GM21515 (cell line): ENCODE data around the gene TMEM14B.
"Not testable (repeated sequence)": the region's sequence is repeated elsewhere in the genome, so short reads cannot be mapped to it uniquely, and the experiment has no call there.

Experiments
- ATAC-seq: cut with Tn5 transposase; IDR thresholded peaks from one replicate; pipeline ENCODE4 v1.9.1; 2021; ENCODE audit not compliant: unreplicated experiment

Gene TMEM14B

DNA sequence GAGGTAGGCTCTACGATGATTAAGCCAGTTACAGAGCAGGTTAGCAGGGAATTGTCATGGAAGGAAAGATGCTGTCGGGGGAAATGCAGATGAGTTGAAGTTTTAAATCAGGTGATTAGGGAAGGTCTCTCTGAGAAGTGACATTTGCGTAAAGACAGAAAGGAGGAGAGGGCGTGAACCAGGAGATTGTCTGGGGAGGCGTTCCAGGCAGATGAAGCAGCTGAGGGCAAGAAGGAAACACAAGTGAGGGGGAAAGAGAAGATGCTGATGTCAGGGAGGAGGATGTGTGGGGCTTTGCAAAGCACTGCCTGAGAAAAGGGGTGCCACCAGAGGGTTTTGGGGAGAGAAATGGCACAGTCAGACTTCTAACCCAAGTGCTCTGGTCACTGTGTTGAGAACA lies 2.5 kb upstream of the TMEM14B start:
- ATAC-seq, result no peak

DNA sequence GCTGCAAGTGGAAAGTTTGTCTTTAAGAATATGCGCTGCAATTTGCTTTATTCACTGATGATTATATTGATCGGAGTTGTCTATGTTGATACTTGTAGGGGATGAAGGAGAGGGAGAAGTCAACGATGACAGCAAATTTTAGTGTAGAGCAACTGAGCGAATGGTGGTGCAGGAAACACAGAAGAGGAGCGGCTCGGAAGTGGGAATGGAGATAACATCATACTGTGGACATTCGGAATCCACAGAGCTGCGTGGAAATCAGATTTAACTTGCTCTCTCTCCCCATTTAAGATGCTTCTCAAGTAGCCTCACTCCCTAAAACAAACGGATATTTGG lies 722 bp upstream of the TMEM14B start:
- ATAC-seq, result no peak

DNA sequence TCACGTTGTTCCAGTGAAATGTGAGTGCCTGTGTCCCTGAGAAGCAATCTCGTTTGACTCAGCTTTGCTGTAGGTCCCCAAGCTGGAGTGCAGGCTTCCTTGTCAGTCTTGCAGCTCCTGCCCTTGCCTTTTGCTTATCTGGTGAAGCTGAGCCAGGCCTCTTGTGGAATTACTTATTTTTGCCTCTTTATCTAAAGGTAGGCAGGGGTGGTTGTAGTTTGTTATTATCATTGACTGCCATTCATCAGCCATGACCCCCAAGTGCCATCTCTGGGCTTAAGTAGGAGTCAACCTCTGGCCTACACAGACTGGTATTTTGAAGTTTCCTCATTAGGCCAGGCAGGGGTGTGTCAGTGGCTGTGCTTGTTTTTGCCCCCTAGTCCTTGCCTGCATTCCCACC lies 2.1 kb downstream of the TMEM14B start:
- ATAC-seq, result no peak

GRCh38 chr6:10750568-10750967 lies 3.0 kb downstream of the TMEM14B start:
- not testable (repeated sequence) for ATAC-seq

DNA sequence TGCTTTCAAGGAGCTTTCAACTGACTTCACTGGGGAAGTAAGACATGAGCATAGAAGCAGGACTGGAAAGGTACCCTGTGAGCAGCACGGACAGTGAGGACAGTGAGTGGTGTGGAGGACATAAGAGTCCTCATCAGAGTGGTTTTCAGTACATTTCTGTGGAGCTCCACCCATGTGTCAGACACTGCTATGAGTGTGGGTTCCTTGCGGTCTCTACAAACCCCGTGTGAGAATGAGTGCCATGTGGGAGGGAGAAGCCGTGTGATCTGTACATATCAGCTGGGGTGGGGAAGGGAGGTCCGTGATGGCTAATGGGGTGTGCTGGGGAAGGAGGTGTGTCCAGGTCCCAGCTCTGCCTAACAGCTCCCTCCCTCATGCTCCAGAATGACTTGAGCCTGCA lies 4.2 kb downstream of the TMEM14B start:
- not testable (repeated sequence) for ATAC-seq

DNA sequence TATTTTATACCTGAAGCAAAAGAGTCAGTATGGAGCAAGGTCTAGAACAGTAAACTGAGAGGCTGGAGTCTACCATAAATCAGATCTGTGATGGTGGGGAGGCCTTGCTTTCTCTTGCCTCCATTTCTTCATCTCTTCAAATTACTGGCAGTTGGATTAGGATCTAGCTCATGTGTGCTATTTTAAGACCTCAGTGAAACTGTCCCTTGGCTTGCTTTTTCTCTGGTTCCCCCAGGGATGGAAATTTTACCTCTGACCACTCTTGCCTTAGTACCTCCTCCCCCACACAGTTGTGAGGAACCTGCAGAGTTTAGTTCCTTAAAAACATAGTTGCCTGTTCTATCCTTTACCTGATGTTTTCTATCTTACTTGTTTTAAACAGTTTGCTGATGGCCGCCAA lies 8.5 kb downstream of the TMEM14B start:
- ATAC-seq, result no peak

GRCh38 chr6:10759312-10759839 lies 11.8 kb downstream of the TMEM14B start:
- no peak for ATAC-seq

DNA sequence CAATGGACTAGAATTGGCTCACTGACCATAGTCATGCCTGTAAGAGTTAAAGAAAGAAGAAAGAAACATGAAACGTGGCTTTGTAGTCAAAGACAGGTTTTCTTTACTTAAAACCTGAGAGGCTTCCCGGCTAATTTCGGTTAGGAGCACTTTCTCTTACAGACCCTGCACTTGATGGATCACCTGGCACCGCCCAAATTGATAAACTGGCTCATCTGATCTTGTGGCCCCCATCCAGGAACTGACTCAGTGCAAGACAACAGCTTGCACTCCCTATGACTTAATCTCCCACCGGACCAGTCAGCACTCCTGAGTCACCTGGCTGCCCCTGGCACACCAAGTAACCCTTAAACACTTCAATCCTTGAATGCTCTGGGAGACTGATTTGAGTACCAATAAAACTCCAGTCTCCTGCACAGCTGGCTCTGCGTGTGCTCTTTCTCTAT lies 12.3 kb downstream of the TMEM14B start:
- ATAC-seq, result no peak

- no peak for ATAC-seq
Observed at GRCh38 chr6:10763006-10763405, 15.4 kb downstream of the TMEM14B start.

- no peak for ATAC-seq
Observed at GRCh38 chr6:10769419-10769818, 21.8 kb downstream of the TMEM14B start.

GRCh38 chr6:10771371-10771894 lies 23.8 kb downstream of the TMEM14B start:
- no peak for ATAC-seq

DNA sequence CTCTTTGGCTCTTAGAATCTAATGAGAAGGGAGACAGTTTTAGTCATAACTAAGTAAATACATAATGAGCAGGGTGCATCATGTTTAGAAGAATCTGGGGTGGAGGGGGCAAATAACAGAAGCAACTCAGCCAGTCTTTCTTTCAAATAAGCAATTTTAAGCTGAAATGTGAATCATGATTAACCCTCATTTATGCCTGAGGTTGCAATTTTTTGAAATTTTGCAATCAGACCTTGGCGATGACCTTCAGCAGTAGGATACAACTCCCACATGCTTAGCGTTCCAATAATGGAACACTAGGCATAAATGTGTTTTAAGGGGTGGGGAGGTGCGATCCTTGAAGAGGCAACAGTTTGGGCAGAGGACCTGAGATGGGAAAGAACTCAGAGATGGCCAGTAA lies 30.6 kb downstream of the TMEM14B start:
- no peak for ATAC-seq

- no peak for ATAC-seq
Observed at GRCh38 chr6:10779076-10779475, 31.5 kb downstream of the TMEM14B start.

- no peak for ATAC-seq
Observed at GRCh38 chr6:10791673-10792072, 44.1 kb downstream of the TMEM14B start.

GRCh38 chr6:10792101-10792500 lies 44.5 kb downstream of the TMEM14B start:
- ATAC-seq, result no peak

DNA sequence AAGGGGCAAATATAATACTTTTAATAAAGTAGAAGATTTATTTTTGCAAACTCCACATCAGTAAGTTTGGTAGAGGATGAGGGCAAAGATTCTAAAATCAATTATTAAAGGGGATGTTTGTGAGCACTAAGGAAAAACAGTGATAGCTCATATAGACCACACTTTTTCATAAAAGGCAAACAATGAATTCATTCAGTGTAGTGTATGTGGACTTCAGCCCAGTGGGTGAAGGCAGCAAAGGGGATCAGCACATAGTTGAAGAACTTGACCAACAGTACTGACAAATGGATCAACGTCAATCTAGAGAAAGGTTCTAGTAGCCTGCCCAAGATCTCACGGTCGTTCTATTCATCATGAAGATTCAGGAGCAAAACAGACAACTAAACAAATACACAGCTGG lies 45.4 kb downstream of the TMEM14B start:
- no peak for ATAC-seq

DNA sequence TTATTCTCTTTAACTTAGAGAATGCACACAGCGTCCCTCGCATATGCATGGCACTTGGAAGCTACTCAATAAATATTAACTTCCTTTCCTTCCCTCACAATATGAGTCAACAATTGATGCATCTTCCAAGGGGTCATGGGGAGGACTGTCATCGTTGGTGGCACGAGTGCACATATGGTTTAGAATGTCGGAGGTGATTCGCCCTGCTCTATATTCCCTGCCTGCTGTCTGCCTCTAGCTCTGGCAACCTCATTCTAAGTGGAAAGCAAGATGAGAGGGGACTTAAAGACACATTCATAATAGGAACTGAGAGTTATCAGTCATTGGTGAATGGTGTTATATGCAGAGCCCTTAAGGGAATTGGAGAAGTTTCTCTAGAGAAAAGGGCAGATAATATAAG lies 46.1 kb downstream of the TMEM14B start:
- ATAC-seq, result no peak

DNA sequence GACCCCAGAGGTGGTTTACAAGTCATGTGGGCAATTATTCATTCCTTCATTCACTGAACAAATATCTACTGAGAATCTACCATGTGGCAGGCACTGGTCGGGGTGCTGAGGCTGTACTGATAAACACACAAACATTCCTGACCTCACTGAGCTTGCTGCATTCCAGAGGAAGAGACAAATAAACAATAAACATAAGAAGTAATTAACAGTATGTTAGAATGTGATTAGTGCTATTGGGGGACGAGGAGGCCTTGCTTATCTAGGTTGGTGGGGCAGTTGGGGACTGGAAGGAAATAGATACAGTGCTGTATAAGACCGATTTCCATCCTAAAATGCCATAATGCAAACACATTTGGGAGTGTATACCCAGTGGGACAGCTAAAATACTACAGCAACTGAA lies 46.6 kb downstream of the TMEM14B start:
- no peak for ATAC-seq

DNA sequence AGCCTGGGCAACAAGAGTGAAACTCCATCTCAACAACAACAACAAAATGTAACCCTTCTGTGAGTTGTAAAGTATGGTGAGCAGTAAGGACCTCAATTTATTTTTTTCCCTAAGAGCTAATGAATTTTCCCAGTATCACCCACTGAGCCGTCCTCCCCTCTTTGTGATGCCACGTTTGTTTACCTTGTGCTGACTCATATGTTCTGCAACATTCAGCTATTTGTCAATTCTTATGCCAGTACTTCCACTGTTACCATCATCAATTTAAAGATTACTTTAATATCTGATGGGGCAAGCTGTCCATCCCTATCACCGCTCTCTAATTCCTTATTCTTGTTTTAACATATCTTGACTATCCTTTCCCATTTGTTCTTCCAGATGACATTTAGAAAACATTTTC lies 53.2 kb downstream of the TMEM14B start:
- ATAC-seq, result no peak

- ATAC-seq, result peak; percentile 94
Observed at GRCh38 chr6:10801224-10801848, 53.7 kb downstream of the TMEM14B start.
